ENCODE measurements around the gene CDKN2B-AS1. TPM values are rescaled to one million over a fixed set of nuclear protein-coding genes. Genes with fewer than 3 reads are reported as not detected.
A peak's percentile ranks its signal among the peaks of the same experiment; 100 is the strongest.

Gene CDKN2B-AS1
- total and polyA plus RNA-seq, 2 of the 13 experiments (the other 11 are each of a cell fraction or from before 2014, with no cell fraction given) = 0.64 to 2.3 TPM

GRCh38 chr9:22158927-22159346, 164.3 kb downstream of the CDKN2B-AS1 start (continued):
- TF ChIP-seq PPARG (CRISPR knock-in tag; conservative IDR thresholded peaks at IDR 0.05) (0 out of 2 replicates have a peak, but pooled peaks have one; percentile 33), HOXA7 (CRISPR knock-in tag; IDR thresholded peaks at IDR 0.05) (no peak), PCBP1 (IDR thresholded peaks at IDR 0.05; ENCODE audit: borderline replicate concordance, low read depth, low read length) (no peak), AHR (CRISPR knock-in tag; IDR thresholded peaks at IDR 0.05) (no peak), RERE (CRISPR knock-in tag; IDR thresholded peaks at IDR 0.05; ENCODE audit: low read depth) (no peak; the same call in 1 of the 2 replicates), EHMT2 (IDR thresholded peaks at IDR 0.05; ENCODE audit: borderline replicate concordance, low read depth, low read length) (no peak), BCL3 (CRISPR knock-in tag; IDR thresholded peaks at IDR 0.05) (no peak), ATF7 (IDR thresholded peaks at IDR 0.05) (no peak), ATF7 (CRISPR knock-in tag; IDR thresholded peaks at IDR 0.05) (no peak), ZNF878 (CRISPR knock-in tag; IDR thresholded peaks at IDR 0.05) (peak; percentile 47; the same call in 1 of the 2 replicates), ARNT (IDR thresholded peaks at IDR 0.05) (no peak), GATA4 (IDR thresholded peaks at IDR 0.05; ENCODE audit: borderline replicate concordance, low read depth) (peak; percentile 66; the same call in 1 of the 2 replicates), ZNF207 (IDR thresholded peaks at IDR 0.05; ENCODE audit: borderline replicate concordance) (no peak), ZNF652 (CRISPR knock-in tag; IDR thresholded peaks at IDR 0.05; ENCODE audit: borderline replicate concordance, low read depth) (peak; percentile 13; the same call in 1 of the 2 replicates), PHB2 (IDR thresholded peaks at IDR 0.05; ENCODE audit: partially characterized antibody) (no peak)
- TF ChIP-seq, protein P1, sequence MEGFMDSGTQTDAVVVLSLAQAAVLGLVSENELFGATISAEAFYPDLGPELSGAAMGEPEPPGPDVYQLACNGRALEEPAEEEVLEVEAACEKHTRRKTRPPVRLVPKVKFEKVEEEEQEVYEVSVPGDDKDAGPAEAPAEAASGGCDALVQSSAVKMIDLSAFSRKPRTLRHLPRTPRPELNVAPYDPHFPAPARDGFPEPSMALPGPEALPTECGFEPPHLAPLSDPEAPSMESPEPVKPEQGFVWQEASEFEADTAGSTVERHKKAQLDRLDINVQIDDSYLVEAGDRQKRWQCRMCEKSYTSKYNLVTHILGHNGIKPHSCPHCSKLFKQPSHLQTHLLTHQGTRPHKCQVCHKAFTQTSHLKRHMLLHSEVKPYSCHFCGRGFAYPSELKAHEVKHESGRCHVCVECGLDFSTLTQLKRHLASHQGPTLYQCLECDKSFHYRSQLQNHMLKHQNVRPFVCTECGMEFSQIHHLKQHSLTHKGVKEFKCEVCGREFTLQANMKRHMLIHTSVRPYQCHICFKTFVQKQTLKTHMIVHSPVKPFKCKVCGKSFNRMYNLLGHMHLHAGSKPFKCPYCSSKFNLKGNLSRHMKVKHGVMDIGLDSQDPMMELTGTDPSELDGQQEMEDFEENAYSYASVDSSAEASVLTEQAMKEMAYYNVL (CRISPR knock-in tag; IDR thresholded peaks at IDR 0.05; ENCODE audit: borderline replicate concordance) = no peak
- TF ChIP-seq, protein P2, sequence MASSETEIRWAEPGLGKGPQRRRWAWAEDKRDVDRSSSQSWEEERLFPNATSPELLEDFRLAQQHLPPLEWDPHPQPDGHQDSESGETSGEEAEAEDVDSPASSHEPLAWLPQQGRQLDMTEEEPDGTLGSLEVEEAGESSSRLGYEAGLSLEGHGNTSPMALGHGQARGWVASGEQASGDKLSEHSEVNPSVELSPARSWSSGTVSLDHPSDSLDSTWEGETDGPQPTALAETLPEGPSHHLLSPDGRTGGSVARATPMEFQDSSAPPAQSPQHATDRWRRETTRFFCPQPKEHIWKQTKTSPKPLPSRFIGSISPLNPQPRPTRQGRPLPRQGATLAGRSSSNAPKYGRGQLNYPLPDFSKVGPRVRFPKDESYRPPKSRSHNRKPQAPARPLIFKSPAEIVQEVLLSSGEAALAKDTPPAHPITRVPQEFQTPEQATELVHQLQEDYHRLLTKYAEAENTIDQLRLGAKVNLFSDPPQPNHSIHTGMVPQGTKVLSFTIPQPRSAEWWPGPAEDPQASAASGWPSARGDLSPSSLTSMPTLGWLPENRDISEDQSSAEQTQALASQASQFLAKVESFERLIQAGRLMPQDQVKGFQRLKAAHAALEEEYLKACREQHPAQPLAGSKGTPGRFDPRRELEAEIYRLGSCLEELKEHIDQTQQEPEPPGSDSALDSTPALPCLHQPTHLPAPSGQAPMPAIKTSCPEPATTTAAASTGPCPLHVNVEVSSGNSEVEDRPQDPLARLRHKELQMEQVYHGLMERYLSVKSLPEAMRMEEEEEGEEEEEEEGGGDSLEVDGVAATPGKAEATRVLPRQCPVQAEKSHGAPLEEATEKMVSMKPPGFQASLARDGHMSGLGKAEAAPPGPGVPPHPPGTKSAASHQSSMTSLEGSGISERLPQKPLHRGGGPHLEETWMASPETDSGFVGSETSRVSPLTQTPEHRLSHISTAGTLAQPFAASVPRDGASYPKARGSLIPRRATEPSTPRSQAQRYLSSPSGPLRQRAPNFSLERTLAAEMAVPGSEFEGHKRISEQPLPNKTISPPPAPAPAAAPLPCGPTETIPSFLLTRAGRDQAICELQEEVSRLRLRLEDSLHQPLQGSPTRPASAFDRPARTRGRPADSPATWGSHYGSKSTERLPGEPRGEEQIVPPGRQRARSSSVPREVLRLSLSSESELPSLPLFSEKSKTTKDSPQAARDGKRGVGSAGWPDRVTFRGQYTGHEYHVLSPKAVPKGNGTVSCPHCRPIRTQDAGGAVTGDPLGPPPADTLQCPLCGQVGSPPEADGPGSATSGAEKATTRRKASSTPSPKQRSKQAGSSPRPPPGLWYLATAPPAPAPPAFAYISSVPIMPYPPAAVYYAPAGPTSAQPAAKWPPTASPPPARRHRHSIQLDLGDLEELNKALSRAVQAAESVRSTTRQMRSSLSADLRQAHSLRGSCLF (CRISPR knock-in tag; IDR thresholded peaks at IDR 0.05; ENCODE audit: borderline replicate concordance) = no peak

Data from HepG2 (cell line).